D721Med (cell line): ENCODE data around the gene PFN3.

Experiments used
- DNase-seq: peaks from one replicate; pipeline ENCODE4 v3.0.0; 2011; ENCODE audit warnings: low spot score; ENCODE audit not compliant: insufficient read length
- FAIRE-seq: peaks from 2 replicates; lab custom pipeline; 2011; peaks lifted over from hg19 to GRCh38; lab: Jason Lieb, UNC
- CTCF ChIP-seq: IDR thresholded peaks from 2 replicates; pipeline ENCODE4 v1.5.1; 2012; ENCODE audit warnings: mild to moderate bottlenecking, control low read depth; ENCODE audit not compliant: insufficient read depth; ENCODE audit errors: missing control alignments

Gene PFN3

DNA sequence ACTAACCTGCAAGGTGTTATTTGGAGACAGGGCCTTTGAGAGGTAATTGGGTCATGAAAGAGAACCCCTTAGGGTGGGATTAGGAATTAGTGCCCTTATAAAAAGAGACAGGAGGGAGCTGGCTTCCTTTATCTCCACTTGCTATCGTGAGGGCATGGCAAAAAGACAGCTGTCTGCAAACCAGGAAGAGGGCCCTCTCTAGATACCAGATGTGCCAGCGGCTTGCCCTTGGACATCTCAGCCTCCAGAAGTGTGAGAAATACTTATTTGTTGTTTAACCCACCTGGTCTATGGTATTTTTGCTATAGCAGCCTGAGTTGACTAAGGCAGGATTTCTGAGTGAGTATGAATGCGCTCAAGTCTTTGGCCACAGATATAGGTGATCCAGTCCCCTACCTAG lies 43.7 kb downstream of the PFN3 start:
- DNase-seq (no peak), FAIRE-seq (no peak)
- TF ChIP-seq CTCF = no peak

DNA sequence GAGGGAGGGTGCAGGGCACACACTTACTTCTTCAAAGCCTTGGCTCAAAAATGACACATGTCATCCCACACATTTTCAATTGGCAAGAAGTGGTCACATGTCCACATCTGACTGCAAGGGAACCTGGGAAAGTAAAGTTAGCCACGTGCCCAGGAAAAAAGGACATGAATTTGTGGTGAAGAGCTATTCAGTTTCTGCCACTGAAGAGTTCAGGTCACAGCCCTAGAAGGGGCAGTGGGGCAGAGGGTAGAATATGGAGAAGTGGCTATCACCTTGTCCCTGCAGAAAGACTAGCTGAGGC lies 44.6 kb downstream of the PFN3 start:
- no peak for TF ChIP-seq CTCF
- no peak for DNase-seq
- no peak for FAIRE-seq

- no peak for TF ChIP-seq CTCF
- DNase-seq = no peak
- FAIRE-seq = no peak
These were observed 45.1 kb downstream of the PFN3 start for GRCh38 chr5:177355162-177355867.

GRCh38 chr5:177354711-177355110 lies 45.8 kb downstream of the PFN3 start:
- FAIRE-seq = no peak
- DNase-seq = no peak
- TF ChIP-seq CTCF = no peak

DNA sequence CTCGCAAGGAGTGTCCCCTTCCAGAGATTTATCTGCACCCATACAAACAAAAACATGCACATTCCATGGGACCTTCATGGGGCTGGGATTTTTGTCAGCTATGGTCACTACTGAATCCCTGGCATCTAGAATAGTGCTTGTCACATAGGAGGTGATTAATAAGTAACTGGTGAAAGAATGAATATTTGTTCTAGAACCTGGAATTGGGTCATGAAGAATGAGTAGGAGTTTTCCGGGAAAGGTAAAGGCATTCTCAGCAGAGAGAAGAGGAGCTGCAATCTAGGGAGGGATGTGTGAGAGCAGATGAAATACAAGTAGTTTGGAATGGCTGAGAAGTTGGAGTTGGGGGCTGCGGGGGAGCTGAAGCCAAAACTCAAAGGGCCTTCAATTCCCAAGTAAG lies 46.2 kb downstream of the PFN3 start:
- TF ChIP-seq CTCF = no peak
- no peak for DNase-seq
- no peak for FAIRE-seq

GRCh38 chr5:177353093-177353492 lies 47.4 kb downstream of the PFN3 start:
- FAIRE-seq (no peak), DNase-seq (no peak)
- no peak for TF ChIP-seq CTCF

- FAIRE-seq = no peak
- peak; percentile 96 for DNase-seq
- no peak for TF ChIP-seq CTCF
These were observed 48.8 kb downstream of the PFN3 start, which contains the start of gene LMAN2 for GRCh38 chr5:177351392-177352329. LMAN2 (minus strand) TSS chr5:177351668; CDS start chr5:177351647, 21 bp downstream.
